ENCODE data around the gene RSPO4. TPM values are rescaled to one million over a fixed set of nuclear protein-coding genes. Genes with fewer than 3 reads are reported as not detected.

The RSPO4 gene
- total RNA-seq, 1 donor from 2014 or later: 0.34 TPM

- Histone ChIP-seq H3K27me3 (ENCODE audit: insufficient read depth, low read length) (no peaks in the 10 kb centered on the region), H4K20me1 (ENCODE audit: insufficient read depth, low read length) (no peaks in the 10 kb centered on the region), H3K4me2 (ENCODE audit: low read length) (no peak within 1 kb of the TSS), H3K9ac (ENCODE audit: low read length) (no peak within 1 kb of the TSS), H3K4me3 (ENCODE audit: insufficient read depth, low read depth, low read length) (no peak within 1 kb of the TSS), H2AFZ (ENCODE audit: low read depth, low read length) (no peak within 1 kb of the TSS), H3K36me3 (ENCODE audit: insufficient read depth, low read length) (no peaks in the 10 kb centered on the region), H3K79me2 (ENCODE audit: insufficient read depth, low read length) (no peaks in the 10 kb centered on the region), H3K27ac (ENCODE audit: low read depth, low read length) (no peak within 1 kb of the TSS), H3K9me3 (ENCODE audit: insufficient read depth, low read depth, low read length) (no peaks in the 10 kb centered on the region), H3K4me1 (ENCODE audit: insufficient read depth, low read length) (no peaks in the 10 kb centered on the region)
- Mint-ChIP-seq H3K9me3 (ENCODE audit: unreplicated experiment) (no peaks in the 10 kb centered on the region), H3K27ac (ENCODE audit: unreplicated experiment) (no peak within 1 kb of the TSS), H3K27me3 (ENCODE audit: low read depth, unreplicated experiment) (peaks cover 61% of the 10 kb centered on the region), H3K36me3 (ENCODE audit: low read depth, unreplicated experiment) (peaks cover 3% of the 10 kb centered on the region), H3K4me1 (ENCODE audit: low read depth, unreplicated experiment) (peaks cover 15% of the 10 kb centered on the region), H3K4me3 (ENCODE audit: unreplicated experiment) (no peak within 1 kb of the TSS)
- DNase-seq (ENCODE audit: low read depth) (no peak), FAIRE-seq (no peak)
- TF ChIP-seq EZH2 (IDR thresholded peaks at IDR 0.05; ENCODE audit: insufficient read depth, low read length): no peak
- TF ChIP-seq CTCF (IDR thresholded peaks at IDR 0.05; ENCODE audit: insufficient read depth, low read depth, low read length): no peak
Measured at GRCh38 chr20:916125-916799, 85.8 kb downstream of the RSPO4 start, which contains the start of gene ANGPT4. Gene ANGPT4 (minus strand): TSS chr20:916334. CDS start chr20:916214, 120 bp downstream.

- TF ChIP-seq CTCF (IDR thresholded peaks at IDR 0.05; ENCODE audit: insufficient read depth, low read depth, low read length) (no peak), EZH2 (IDR thresholded peaks at IDR 0.05; ENCODE audit: insufficient read depth, low read length) (no peak)
- Histone ChIP-seq H3K9ac (ENCODE audit: low read length) (no peak overlapping the region), H3K9me3 (ENCODE audit: insufficient read depth, low read depth, low read length) (no peaks in the 10 kb centered on the region), H3K4me3 (ENCODE audit: insufficient read depth, low read depth, low read length) (no peak overlapping the region), H3K4me1 (ENCODE audit: insufficient read depth, low read length) (no peaks in the 10 kb centered on the region), H2AFZ (ENCODE audit: low read depth, low read length) (no peak overlapping the region), H4K20me1 (ENCODE audit: insufficient read depth, low read length) (no peaks in the 10 kb centered on the region), H3K36me3 (ENCODE audit: insufficient read depth, low read length) (no peaks in the 10 kb centered on the region), H3K27ac (ENCODE audit: low read depth, low read length) (no peak overlapping the region), H3K79me2 (ENCODE audit: insufficient read depth, low read length) (no peaks in the 10 kb centered on the region), H3K27me3 (ENCODE audit: insufficient read depth, low read length) (no peaks in the 10 kb centered on the region), H3K4me2 (ENCODE audit: low read length) (no peak overlapping the region)
- H3K4me1 Mint-ChIP-seq (ENCODE audit: low read depth, unreplicated experiment): peaks cover 21% of the 10 kb centered on the region
- no peak overlapping the region for H3K4me3 Mint-ChIP-seq (ENCODE audit: unreplicated experiment)
- no peaks in the 10 kb centered on the region for H3K9me3 Mint-ChIP-seq (ENCODE audit: unreplicated experiment)
- DNase-seq (ENCODE audit: low read depth): no peak
- H3K27me3 Mint-ChIP-seq (ENCODE audit: low read depth, unreplicated experiment): peaks cover 58% of the 10 kb centered on the region
- FAIRE-seq: no peak
- H3K36me3 Mint-ChIP-seq (ENCODE audit: low read depth, unreplicated experiment): peaks cover 3% of the 10 kb centered on the region
- H3K27ac Mint-ChIP-seq (ENCODE audit: unreplicated experiment): no peak overlapping the region
Measured at GRCh38 chr20:914727-915498, 87.2 kb downstream of the RSPO4 start.
